GM21619 (cell line): ENCODE data around the gene SPDYE11.
A peak's percentile ranks its signal among the peaks of the same experiment; 100 is the strongest.
"Not testable (repeated sequence)": the region's sequence is repeated elsewhere in the genome, so short reads cannot be mapped to it uniquely, and the experiment has no call there.

Experiments used
- ATAC-seq: cut with Tn5 transposase; IDR thresholded peaks from one replicate; pipeline ENCODE4 v1.9.1; 2021; ENCODE audit not compliant: unreplicated experiment

The SPDYE11 gene

GRCh38 chr7:73057811-73058210 lies at the start of gene SPDYE11:
Gene SPDYE11 (minus strand): TSS chr7:73057911. CDS start chr7:73056111, 1,800 bp downstream.
- ATAC-seq, result not testable (repeated sequence)

GRCh38 chr7:73085938-73086337 lies 28.2 kb upstream of the SPDYE11 start, which contains the start of gene SPDYE9:
Gene SPDYE9 (minus strand): TSS chr7:73086038. CDS start chr7:73084238, 1,800 bp downstream.
- ATAC-seq, result not testable (repeated sequence)

- ATAC-seq, result not testable (repeated sequence)
These were observed 28.0 kb downstream of the SPDYE11 start, which contains the start of gene SPDYE8 for GRCh38 chr7:73029666-73030065. Gene SPDYE8 (minus strand): TSS chr7:73029766. CDS start chr7:73027966, 1,800 bp downstream.

- not testable (repeated sequence) for ATAC-seq
These were observed 51.2 kb downstream of the SPDYE11 start for GRCh38 chr7:73006491-73006890.

GRCh38 chr7:73005693-73006447 lies 51.8 kb downstream of the SPDYE11 start:
- ATAC-seq, result peak; percentile 79

- ATAC-seq, result peak; percentile 72
These were observed 52.4 kb downstream of the SPDYE11 start for GRCh38 chr7:73005356-73005692.

GRCh38 chr7:72997887-72998468 lies 59.7 kb downstream of the SPDYE11 start:
- not testable (repeated sequence) for ATAC-seq
